Gastroesophageal sphincter (tissue), 4 donors: ENCODE results near the gene CMIP. TPM values are rescaled to one million over a fixed set of nuclear protein-coding genes. Genes with fewer than 3 reads are reported as not detected.

Experiments used
- ATAC-seq: fragments of 150-250 bp; one replicate; pipeline ENCODE4 v1.9.1; 2016; ENCODE audit warnings: mild to moderate bottlenecking, moderate library complexity
- H3K27ac ChIP-seq, 4 donors: fragments of 200-600 bp; sonication (generic) in 3 of 4; 1 replicate in 3 of 4; 2 replicates in 1 of 4; pipeline ENCODE4 v1.5.1; 2016 to 2019
- H3K27me3 ChIP-seq: fragments of 200-600 bp; sonication (generic); one replicate; pipeline ENCODE4 v1.5.1; 2019
- H3K36me3 ChIP-seq, 2 donors: fragments of 200-600 bp; sonication (generic); one replicate each; pipeline ENCODE4 v1.5.1; 2019; ENCODE audit warnings: control low read depth in 1 of 2
- H3K4me1 ChIP-seq, 3 donors: fragments of 200-600 bp; sonication (generic); 1 replicate in 2 of 3; 2 replicates in 1 of 3; pipeline ENCODE4 v1.5.1; 2016 to 2019; ENCODE audit warnings: control low read depth in 2 of 3
- H3K4me3 ChIP-seq, 2 donors: fragments of 200-600 bp; sonication (generic); one replicate each; pipeline ENCODE4 v1.5.1; 2019; ENCODE audit warnings: mild to moderate bottlenecking in 1 of 2, moderate library complexity in 1 of 2
- H3K9me3 ChIP-seq, 3 donors: fragments of 200-600 bp; sonication (generic); one replicate each; pipeline ENCODE4 v1.5.1; 2017 to 2019; ENCODE audit warnings: control low read depth in 2 of 3
- CTCF ChIP-seq, 4 experiments: fragments of 200-600 bp in 2 of 4; fragments of 450-650 bp in 2 of 4; sonication (generic) in 1 of 4; IDR thresholded peaks; one replicate each; pipeline ENCODE4 v1.5.1; 2017 to 2019; ENCODE audit warnings: antibody characterized with exemption in 4 of 4, mild to moderate bottlenecking in 2 of 4, moderate library complexity in 2 of 4
- EP300 ChIP-seq: sonication (generic); formaldehyde crosslinking; IDR thresholded peaks from one replicate; pipeline ENCODE4 v1.6.1; 2017; ENCODE audit warnings: antibody characterized with exemption, mild to moderate bottlenecking
- POLR2A ChIP-seq, 2 donors: fragments of 450-650 bp; IDR thresholded peaks; one replicate each; pipeline ENCODE4 v1.6.1; 2017; ENCODE audit warnings: antibody characterized with exemption in 2 of 2, mild to moderate bottlenecking in 2 of 2, moderate library complexity in 1 of 2
- POLR2AphosphoS5 ChIP-seq: sonication (generic); formaldehyde crosslinking; IDR thresholded peaks from one replicate; pipeline ENCODE4 v1.6.1; 2017; ENCODE audit warnings: antibody characterized with exemption
- WGBS, 2 donors: methylation state at CpG; one replicate each; pipeline ENCODE4 v1.1.5; 2018; ENCODE audit warnings: low coverage in 1 of 2; 5-methylcytosine and 5-hydroxymethylcytosine counted together
- total RNA-seq, 4 donors: library from RNA; depleted of rRNA; stranded (reverse); fragments of >200 nt; gene quantifications; one replicate each; pipeline ENCODE4 v1.1.0, GENCODE V29; 2016

CMIP gene
- total RNA-seq, 4 donors from 2014 or later: 13.4 to 24.0 (median 19.2) TPM

- ATAC-seq: no peak
- peaks cover 0 to 4% of the 10 kb centered on the region in 2 donors for H3K36me3 ChIP-seq
- WGBS, 2 donors: 94% methylated on average over 10 of the region's 16 CpGs; no CpG with 5 or more reads in 1 of the 2 donors
- TF ChIP-seq POLR2AphosphoS5 (no peak), CTCF (IDR thresholded peaks at IDR 0.05) (no peak), EP300 (no peak), POLR2A (IDR thresholded peaks at IDR 0.05) (no peak)
- no peaks in the 10 kb centered on the region for H3K9me3 ChIP-seq
- peaks cover 0 to 18% (median 0%) of the 10 kb centered on the region in 3 donors for H3K4me1 ChIP-seq
- H3K27ac ChIP-seq: peak overlapping the region in 2 of 4 donors; percentile 0 to 10
- no peaks in the 10 kb centered on the region for H3K27me3 ChIP-seq
- H3K4me3 ChIP-seq: no peak overlapping the region
Measured at GRCh38 chr16:81593481-81593880, 148.9 kb downstream of the CMIP start.

GRCh38 chr16:81595629-81596292 is 151.2 kb downstream of the CMIP start:
- H3K27ac ChIP-seq: no peak overlapping the region
- no peak for ATAC-seq
- 89 to 94% methylated on average over 5 to 9 of the region's 9 CpGs for WGBS, 2 donors

GRCh38 chr16:81597079-81597658 is 152.6 kb downstream of the CMIP start:
- TF ChIP-seq CTCF (IDR thresholded peaks at IDR 0.05) (no peak), POLR2A (IDR thresholded peaks at IDR 0.05) (no peak), EP300 (no peak), POLR2AphosphoS5 (no peak)
- Histone ChIP-seq H3K4me3 (no peak overlapping the region), H3K27me3 (no peaks in the 10 kb centered on the region), H3K27ac (no peak overlapping the region), H3K4me1 (peaks cover 0 to 36% (median 9%) of the 10 kb centered on the region in 3 donors), H3K9me3 (no peaks in the 10 kb centered on the region), H3K36me3 (no peaks in the 10 kb centered on the region)
- no peak for ATAC-seq
- WGBS, 2 donors: no CpG with 5 or more reads among the region's 5 CpGs

More at GRCh38 chr16:81595629-81596292, 151.2 kb downstream of the CMIP start:
- no peak overlapping the region for H3K4me3 ChIP-seq
- no peaks in the 10 kb centered on the region for H3K9me3 ChIP-seq
- peaks cover 0 to 26% (median 0%) of the 10 kb centered on the region in 3 donors for H3K4me1 ChIP-seq
- no peaks in the 10 kb centered on the region for H3K36me3 ChIP-seq
- TF ChIP-seq EP300: no peak
- no peak for TF ChIP-seq POLR2AphosphoS5
- no peak for TF ChIP-seq POLR2A (IDR thresholded peaks at IDR 0.05)
- no peak for TF ChIP-seq CTCF (IDR thresholded peaks at IDR 0.05)
- no peaks in the 10 kb centered on the region for H3K27me3 ChIP-seq

GRCh38 chr16:81598083-81598482 is 153.5 kb downstream of the CMIP start:
- Histone ChIP-seq H3K9me3 (no peaks in the 10 kb centered on the region), H3K27me3 (no peaks in the 10 kb centered on the region), H3K4me1 (peaks cover 0 to 34% (median 9%) of the 10 kb centered on the region in 3 donors), H3K27ac (no peak overlapping the region), H3K4me3 (no peak overlapping the region), H3K36me3 (no peaks in the 10 kb centered on the region)
- WGBS, 2 donors: 93 to 97% methylated on average over 6 to 11 of the region's 12 CpGs
- TF ChIP-seq POLR2A (IDR thresholded peaks at IDR 0.05): no peak
- no peak for TF ChIP-seq EP300
- no peak for TF ChIP-seq CTCF (IDR thresholded peaks at IDR 0.05)
- TF ChIP-seq POLR2AphosphoS5: no peak
- no peak for ATAC-seq
